Stomach (tissue), 9 donors: ENCODE measurements around the gene TMEM164. TPM values are rescaled to one million over a fixed set of nuclear protein-coding genes. Genes with fewer than 3 reads are reported as not detected.

ENCODE experiments used
- DNase-seq, 2 donors: peaks; one replicate each; pipeline versions ENCODE4 v3.0.0 to v3.0.0-alpha.2; 2013 to 2019
- H3K27ac ChIP-seq, 5 donors: fragments of 200-600 bp in 4 of 5; sonication (generic) in 4 of 5; one replicate each; pipeline ENCODE4 v1.5.1; 2013 to 2019; ENCODE audit warnings: mild to moderate bottlenecking in 1 of 5, moderate library complexity in 1 of 5
- H3K27me3 ChIP-seq, 3 donors: fragments of 200-600 bp; sonication (generic); one replicate each; pipeline ENCODE4 v1.5.1; 2017 to 2019; ENCODE audit warnings: mixed run types in 1 of 3
- H3K36me3 ChIP-seq, 4 donors: fragments of 200-600 bp; sonication (generic); 1 replicate in 3 of 4; 2 replicates in 1 of 4; pipeline ENCODE4 v1.5.1; 2016 to 2019
- H3K4me1 ChIP-seq, 4 donors: fragments of 200-600 bp; sonication (generic); one replicate each; pipeline ENCODE4 v1.5.1; 2016 to 2019
- H3K4me3 ChIP-seq, 4 donors: fragments of 200-600 bp; sonication (generic) in 3 of 4; one replicate each; pipeline ENCODE4 v1.5.1; 2016 to 2019; ENCODE audit warnings: mild to moderate bottlenecking in 1 of 4
- H3K9me3 ChIP-seq, 4 donors: fragments of 200-600 bp; sonication (generic); one replicate each; pipeline ENCODE4 v1.5.1; 2016 to 2019
- EP300 ChIP-seq: sonication (generic); formaldehyde crosslinking; IDR thresholded peaks from one replicate; pipeline ENCODE4 v1.6.1; 2017; ENCODE audit warnings: antibody characterized with exemption
- POLR2A ChIP-seq, 4 donors: fragments of 450-650 bp; IDR thresholded peaks; one replicate each; pipeline ENCODE4 v1.6.1; 2016; ENCODE audit warnings: antibody characterized with exemption in 4 of 4, control low read depth in 2 of 4, mild to moderate bottlenecking in 1 of 4, moderate library complexity in 1 of 4
- POLR2AphosphoS5 ChIP-seq, 3 donors: sonication (generic); formaldehyde crosslinking; IDR thresholded peaks; one replicate each; pipeline ENCODE4 v1.6.1; 2016; ENCODE audit warnings: antibody characterized with exemption in 3 of 3
- WGBS, 5 donors: extraction: QIAGEN DNeasy Blood & Tissue Kit in 3 of 5; methylation state at CpG; one replicate each; pipeline versions ENCODE4 v1.1.5 to v1.1.7; 2013 to 2018; 5-methylcytosine and 5-hydroxymethylcytosine counted together
- intact Hi-C: fragments of 100-400 bp; cut with DNase I; formaldehyde crosslinking; loops from one replicate; pipeline ENCODE4 v1.15.1; 2023; ENCODE audit warnings: low total_unique reads
- polyA plus RNA-seq, 3 donors: library from polyadenylated mRNA; stranded (reverse); fragments of 200-250 nt; gene quantifications; one replicate each; pipeline ENCODE4 v1.2.3, GENCODE V29; 2013
- total RNA-seq, 5 donors: library from RNA; depleted of rRNA; stranded (reverse); fragments of >200 nt; gene quantifications; one replicate each; pipeline versions ENCODE4 v1.1.0 to v1.2.3, GENCODE V29; 2014 to 2016
- TF ChIP-seq, protein P1 (sequence below), 7 experiments: fragments of 450-650 bp in 4 of 7; fragments of 200-600 bp in 3 of 7; sonication (generic) in 3 of 7; IDR thresholded peaks; one replicate each; pipeline ENCODE4 v1.5.1; 2016 to 2019; ENCODE audit warnings: antibody characterized with exemption in 7 of 7, control low read depth in 2 of 7, mild to moderate bottlenecking in 1 of 7
- donor health status: healthy with polysubstance abuse.
- donor health status: Bipolar disorder and iron deficiency.
- donor health status: healthy.

TMEM164 gene
- total and polyA plus RNA-seq, 8 donors: 4.9 to 29.7 (median 11.6) TPM

DNA sequence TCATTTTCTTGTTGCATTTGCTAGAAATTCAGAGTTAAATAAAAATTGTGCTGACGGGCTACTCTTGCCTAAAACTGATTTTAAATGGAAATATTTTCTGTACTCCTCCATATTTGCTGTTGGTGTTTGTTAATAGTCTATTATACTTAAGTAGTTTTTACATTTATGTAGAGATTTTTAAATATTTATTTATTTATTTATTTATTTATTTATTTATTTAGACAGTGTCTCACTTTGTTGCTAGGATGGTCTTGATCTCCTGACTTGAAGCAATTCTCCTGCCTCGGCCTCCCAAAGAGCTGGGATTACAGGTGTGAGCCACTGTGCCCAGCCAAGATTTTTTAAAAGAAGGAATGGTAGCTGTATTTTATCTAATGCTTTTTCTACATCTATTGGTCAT is 68.1 kb downstream of the TMEM164 start:
- Histone ChIP-seq H3K4me1 (peaks cover 0 to 19% (median 2%) of the 10 kb centered on the region in 4 donors), H3K9me3 (peaks cover 0 to 17% (median 7%) of the 10 kb centered on the region in 4 donors), H3K27me3 (no peaks in the 10 kb centered on the region), H3K4me3 (no peak overlapping the region), H3K36me3 (peaks cover 0 to 8% (median 7%) of the 10 kb centered on the region in 4 donors), H3K27ac (no peak overlapping the region)
- TF ChIP-seq POLR2A (IDR thresholded peaks at IDR 0.05): no peak
- TF ChIP-seq POLR2AphosphoS5 (IDR thresholded peaks at IDR 0.05): no peak
- TF ChIP-seq, protein P1, sequence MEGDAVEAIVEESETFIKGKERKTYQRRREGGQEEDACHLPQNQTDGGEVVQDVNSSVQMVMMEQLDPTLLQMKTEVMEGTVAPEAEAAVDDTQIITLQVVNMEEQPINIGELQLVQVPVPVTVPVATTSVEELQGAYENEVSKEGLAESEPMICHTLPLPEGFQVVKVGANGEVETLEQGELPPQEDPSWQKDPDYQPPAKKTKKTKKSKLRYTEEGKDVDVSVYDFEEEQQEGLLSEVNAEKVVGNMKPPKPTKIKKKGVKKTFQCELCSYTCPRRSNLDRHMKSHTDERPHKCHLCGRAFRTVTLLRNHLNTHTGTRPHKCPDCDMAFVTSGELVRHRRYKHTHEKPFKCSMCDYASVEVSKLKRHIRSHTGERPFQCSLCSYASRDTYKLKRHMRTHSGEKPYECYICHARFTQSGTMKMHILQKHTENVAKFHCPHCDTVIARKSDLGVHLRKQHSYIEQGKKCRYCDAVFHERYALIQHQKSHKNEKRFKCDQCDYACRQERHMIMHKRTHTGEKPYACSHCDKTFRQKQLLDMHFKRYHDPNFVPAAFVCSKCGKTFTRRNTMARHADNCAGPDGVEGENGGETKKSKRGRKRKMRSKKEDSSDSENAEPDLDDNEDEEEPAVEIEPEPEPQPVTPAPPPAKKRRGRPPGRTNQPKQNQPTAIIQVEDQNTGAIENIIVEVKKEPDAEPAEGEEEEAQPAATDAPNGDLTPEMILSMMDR (IDR thresholded peaks at IDR 0.05): no peak
- no peak for TF ChIP-seq EP300
- WGBS, 5 donors: 85 to 100% (median 91%) methylated on average over 2 of the region's 2 CpGs
- DNase-seq: no peak
- intact Hi-C loops: no loop called here

- no peak for DNase-seq
- Histone ChIP-seq H3K4me3 (no peak overlapping the region), H3K4me1 (peaks cover 0 to 21% (median 4%) of the 10 kb centered on the region in 4 donors), H3K9me3 (no peaks in the 10 kb centered on the region), H3K36me3 (no peaks in the 10 kb centered on the region), H3K27ac (no peak overlapping the region), H3K27me3 (no peaks in the 10 kb centered on the region)
- no peak for TF ChIP-seq EP300
- TF ChIP-seq, protein P1 (IDR thresholded peaks at IDR 0.05): no peak
- TF ChIP-seq POLR2A (IDR thresholded peaks at IDR 0.05): no peak
- TF ChIP-seq POLR2AphosphoS5 (IDR thresholded peaks at IDR 0.05): no peak
- intact Hi-C loops: no loop called here
Observed at GRCh38 chrX:110081320-110081719, 78.4 kb downstream of the TMEM164 start.

- WGBS, 5 donors: 31 to 43% (median 35%) methylated on average over 1 of the region's 1 CpG; no CpG with 5 or more reads in 1 of the 5 donors
Observed at GRCh38 chrX:110081740-110082139, 78.8 kb downstream of the TMEM164 start.

DNA sequence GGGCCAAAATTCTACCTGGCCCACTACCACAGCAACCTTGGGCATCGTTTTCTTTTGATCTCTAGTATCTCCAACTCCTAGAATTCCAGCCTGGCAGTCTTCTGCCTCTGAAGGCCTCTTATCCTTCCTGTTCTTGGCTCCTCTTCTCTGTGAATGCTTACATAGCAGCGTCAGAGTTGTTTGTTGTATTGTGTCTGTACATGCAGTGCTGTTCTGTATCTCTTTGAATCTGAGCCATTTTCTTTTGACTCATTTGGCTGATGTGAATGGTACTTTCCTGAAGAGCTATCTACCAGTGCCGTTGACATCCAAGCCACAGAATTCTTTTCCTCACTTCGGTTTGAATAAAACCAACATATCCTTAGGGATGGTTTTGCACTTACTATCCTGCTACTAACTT is 79.2 kb downstream of the TMEM164 start:
- WGBS, 5 donors: 7 to 35% (median 23%) methylated on average over 4 of the region's 4 CpGs
- intact Hi-C loops: no loop called here
- H3K4me1 ChIP-seq: peaks cover 0 to 27% (median 8%) of the 10 kb centered on the region in 4 donors
- no peaks in the 10 kb centered on the region for H3K36me3 ChIP-seq
- DNase-seq: peak in 1 of 2 donors; percentile 15
- peak in 1 of 3 donors; percentile 26 for TF ChIP-seq POLR2AphosphoS5 (IDR thresholded peaks at IDR 0.05)
- no peak for TF ChIP-seq POLR2A (IDR thresholded peaks at IDR 0.05)
- TF ChIP-seq EP300: no peak
- no peaks in the 10 kb centered on the region for H3K9me3 ChIP-seq
- no peaks in the 10 kb centered on the region for H3K27me3 ChIP-seq
- H3K27ac ChIP-seq: peak overlapping the region in 3 of 5 donors; percentile 14 to 55 (median 15)
- no peak overlapping the region for H3K4me3 ChIP-seq

More at GRCh38 chrX:110081740-110082139, 78.8 kb downstream of the TMEM164 start:
- DNase-seq: peak; percentile 4 to 39
- Histone ChIP-seq H3K27ac (peak overlapping the region in 3 of 5 donors; percentile 14 to 55 (median 15)), H3K36me3 (no peaks in the 10 kb centered on the region), H3K4me3 (no peak overlapping the region), H3K4me1 (peaks cover 0 to 22% (median 6%) of the 10 kb centered on the region in 4 donors), H3K9me3 (no peaks in the 10 kb centered on the region), H3K27me3 (no peaks in the 10 kb centered on the region)
- TF ChIP-seq POLR2A (IDR thresholded peaks at IDR 0.05): no peak
- TF ChIP-seq, protein P1 (IDR thresholded peaks at IDR 0.05): no peak
- no peak for TF ChIP-seq EP300
- TF ChIP-seq POLR2AphosphoS5 (IDR thresholded peaks at IDR 0.05): no peak
- intact Hi-C loops: no loop called here

- H3K36me3 ChIP-seq: no peaks in the 10 kb centered on the region
- H3K4me3 ChIP-seq: no peak overlapping the region
- no peaks in the 10 kb centered on the region for H3K27me3 ChIP-seq
- H3K9me3 ChIP-seq: no peaks in the 10 kb centered on the region
- intact Hi-C loops: no loop called here
- H3K27ac ChIP-seq: peak overlapping the region in 2 of 5 donors; percentile 67 to 73
- no peak for DNase-seq
- TF ChIP-seq, protein P1 (IDR thresholded peaks at IDR 0.05): no peak
- TF ChIP-seq POLR2A (IDR thresholded peaks at IDR 0.05): no peak
- TF ChIP-seq POLR2AphosphoS5 (IDR thresholded peaks at IDR 0.05): no peak
- no peak for TF ChIP-seq EP300
- H3K4me1 ChIP-seq: peaks cover 0 to 54% (median 13%) of the 10 kb centered on the region in 4 donors
Observed at GRCh38 chrX:110086162-110086915, 83.4 kb downstream of the TMEM164 start.
